GM18868 (cell line): ENCODE data around the gene RMND5A.
"Not testable (repeated sequence)": the region's sequence is repeated elsewhere in the genome, so short reads cannot be mapped to it uniquely, and the experiment has no call there.

Source experiments
- ATAC-seq: cut with Tn5 transposase; IDR thresholded peaks from one replicate; pipeline ENCODE4 v1.9.1; 2021; ENCODE audit warnings: mild to moderate bottlenecking, moderate library complexity; ENCODE audit not compliant: unreplicated experiment

RMND5A gene

DNA sequence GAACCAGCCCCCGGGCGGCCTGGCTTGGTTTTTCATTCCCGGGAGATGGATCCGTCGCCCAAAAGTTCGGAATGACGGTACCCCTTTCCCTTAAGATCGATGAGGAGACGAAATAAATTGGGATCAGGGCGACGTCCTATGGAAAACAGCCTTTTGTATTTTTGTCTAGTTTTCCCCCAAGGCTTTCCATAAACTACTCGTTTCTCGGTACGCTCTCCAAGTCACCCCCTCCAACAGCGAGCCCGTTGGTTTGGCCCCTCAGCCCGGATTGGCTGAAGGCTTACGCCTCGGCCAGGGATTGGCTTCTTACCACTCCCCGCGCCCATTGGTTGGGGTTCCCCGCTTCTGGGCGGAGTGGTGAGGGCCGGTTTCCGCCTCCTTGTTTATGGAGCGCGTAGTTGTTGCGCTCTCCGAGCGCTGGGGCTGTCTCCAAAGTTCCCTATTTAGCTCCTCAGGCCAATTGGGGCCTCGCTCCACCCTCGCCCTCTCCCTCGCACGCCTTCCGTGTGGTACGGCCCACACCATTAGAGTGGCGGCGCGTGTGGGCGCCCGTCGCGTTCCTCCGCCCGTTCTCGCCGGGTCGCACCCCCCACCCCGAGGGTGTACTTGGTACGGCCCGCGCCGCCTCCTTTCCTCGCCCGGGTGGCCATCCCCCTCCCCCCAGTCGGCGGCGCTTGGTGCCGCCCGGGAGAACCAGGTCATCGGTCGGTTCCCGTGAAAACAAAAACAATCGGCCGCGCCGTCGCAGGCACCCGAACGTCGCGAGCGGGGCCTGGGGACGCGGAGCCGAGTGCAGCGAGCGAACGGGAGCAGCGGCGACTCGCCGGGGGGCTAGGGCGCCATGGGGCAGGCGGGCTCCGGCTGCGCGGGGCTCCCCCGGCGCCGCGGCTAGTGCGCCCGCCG lies at the start of gene RMND5A:
TSS of gene RMND5A (plus strand) at position 655 of the 903 bp plus-strand sequence. CDS start 377 bp downstream, outside the sequence.
- ATAC-seq = peak; percentile 91

DNA sequence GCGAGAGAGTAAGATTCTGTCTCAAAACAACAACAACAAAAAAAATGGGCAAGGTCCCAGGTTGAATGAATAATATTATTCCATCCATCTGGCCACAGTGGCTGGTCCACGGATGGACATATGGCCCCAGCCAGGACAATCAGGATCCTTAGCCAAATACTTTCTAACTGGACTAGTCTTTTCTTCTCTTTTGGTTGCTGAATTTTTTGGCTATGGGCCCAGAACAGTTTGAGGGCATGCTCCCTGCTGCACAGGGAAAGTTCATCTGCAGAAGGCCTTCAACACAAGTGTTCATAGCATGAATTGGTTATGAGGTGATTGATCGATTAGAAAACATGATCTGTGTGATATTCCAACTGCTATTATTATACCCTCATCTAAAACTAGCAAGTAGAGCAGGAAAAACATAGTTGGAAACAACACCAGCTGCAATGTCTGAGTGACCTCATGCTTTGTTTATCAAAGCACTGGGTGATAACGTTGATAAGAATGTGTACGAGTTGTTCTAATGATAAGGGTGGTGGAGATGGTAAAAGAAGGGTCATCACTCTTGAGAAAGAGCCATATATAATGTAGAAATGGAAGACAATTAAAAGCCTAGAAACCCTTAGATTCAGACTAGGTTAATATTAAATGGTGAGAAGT lies 48.6 kb upstream of the RMND5A start:
- no peak for ATAC-seq

- no peak for ATAC-seq
Observed at GRCh38 chr2:86672027-86672545, 48.0 kb upstream of the RMND5A start.

GRCh38 chr2:86673011-86673410 lies 47.1 kb upstream of the RMND5A start:
- ATAC-seq = no peak

DNA sequence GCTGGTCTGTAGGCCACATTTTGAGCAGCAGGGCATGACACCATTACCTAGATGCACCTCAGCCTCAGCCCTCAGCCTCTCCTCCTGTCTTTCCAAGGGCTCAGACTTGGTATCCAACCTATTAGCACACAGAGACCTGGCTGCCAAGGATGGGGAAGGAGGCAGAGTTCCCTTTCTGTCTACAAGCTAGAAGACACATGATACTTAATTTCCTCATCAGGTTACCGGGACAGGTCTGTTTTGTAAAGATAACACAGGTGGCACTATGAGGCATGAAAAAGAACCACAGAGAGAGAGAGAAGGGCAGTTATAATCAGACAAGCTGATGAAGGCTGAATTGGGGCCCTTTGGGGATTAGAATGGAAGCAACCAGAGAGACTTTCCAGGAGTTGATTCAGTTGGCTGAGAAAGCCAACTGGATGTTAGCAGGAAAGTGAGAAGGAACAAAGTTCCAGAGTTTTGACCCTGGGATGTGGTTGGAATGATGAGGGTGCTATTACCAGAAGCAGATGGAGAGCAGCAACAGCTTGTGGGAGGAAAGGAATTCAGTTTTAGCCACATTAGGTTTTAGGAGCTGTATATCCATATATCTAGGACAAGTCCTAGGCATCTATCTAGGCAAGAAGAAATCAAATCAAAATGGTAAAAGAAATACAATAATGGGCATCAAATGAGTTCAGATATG lies 46.0 kb upstream of the RMND5A start:
- ATAC-seq = no peak

DNA sequence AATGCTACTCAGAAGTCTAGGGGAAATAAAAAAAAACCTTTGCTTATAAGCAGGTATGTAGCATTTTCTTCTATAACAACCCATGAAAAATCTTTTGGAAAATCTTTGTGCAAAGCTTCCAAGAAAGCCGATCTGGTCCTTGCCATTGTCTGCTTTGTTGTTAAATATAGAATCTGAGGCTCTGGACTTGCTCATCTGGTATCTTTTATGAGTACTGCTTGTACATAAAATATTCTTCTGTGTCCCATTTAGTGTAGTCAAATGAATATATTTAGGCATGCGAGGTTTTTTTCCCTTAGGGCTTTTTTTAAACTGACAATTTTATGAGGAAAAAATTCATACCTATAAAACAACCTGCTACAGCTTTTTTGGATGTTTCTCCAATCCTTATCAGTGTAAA lies 45.0 kb upstream of the RMND5A start:
- ATAC-seq = no peak

DNA sequence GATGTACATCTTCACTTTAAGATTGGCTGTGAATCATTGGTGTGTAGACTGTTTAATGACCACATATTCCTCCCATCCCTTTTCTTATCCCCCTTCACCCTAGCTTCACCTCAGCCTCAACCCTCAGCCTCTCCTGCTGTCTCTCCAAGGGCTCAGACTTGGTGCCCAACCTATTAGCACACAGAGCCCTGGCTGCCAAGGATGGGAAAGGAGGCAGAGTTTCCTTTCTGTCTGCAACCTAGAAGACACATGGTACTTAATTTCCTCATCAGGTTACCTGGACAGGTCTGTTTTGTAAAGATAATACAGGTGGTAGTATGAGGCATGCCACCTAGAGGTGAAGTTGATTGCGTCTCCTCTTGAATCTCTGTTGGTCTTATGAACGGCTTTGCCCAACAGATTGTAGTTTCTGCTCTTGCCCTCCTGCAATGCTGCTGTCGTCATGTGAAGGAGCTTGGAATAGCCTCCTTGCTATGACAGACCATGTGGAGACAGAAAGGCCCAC lies 44.5 kb upstream of the RMND5A start:
- no peak for ATAC-seq

- no peak for ATAC-seq
Observed at GRCh38 chr2:86677816-86678215, 42.3 kb upstream of the RMND5A start.

GRCh38 chr2:86679036-86679435 lies 41.1 kb upstream of the RMND5A start:
- ATAC-seq = no peak

DNA sequence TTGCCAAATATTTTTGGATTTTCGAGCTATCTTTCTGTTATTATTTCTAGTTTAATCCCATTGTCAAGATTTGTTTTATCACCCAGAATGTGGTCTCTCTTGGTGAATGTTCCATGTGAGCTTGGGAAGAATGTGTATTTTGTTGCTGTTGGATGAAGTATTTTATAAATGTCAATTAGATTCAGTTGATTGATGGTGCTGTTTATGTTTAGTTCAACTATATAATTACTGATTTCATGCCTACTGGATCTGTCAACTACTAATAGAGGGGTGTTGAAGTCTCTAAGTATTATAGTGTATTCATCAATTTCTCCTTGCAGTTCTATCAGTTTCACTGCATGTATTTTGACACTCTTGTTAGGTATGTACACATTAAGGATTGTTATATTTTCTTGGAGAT lies 34.7 kb upstream of the RMND5A start:
- no peak for ATAC-seq

- ATAC-seq = no peak
Observed at GRCh38 chr2:86686460-86686859, 33.6 kb upstream of the RMND5A start.

- no peak for ATAC-seq
Observed at GRCh38 chr2:86686905-86687304, 33.2 kb upstream of the RMND5A start.

DNA sequence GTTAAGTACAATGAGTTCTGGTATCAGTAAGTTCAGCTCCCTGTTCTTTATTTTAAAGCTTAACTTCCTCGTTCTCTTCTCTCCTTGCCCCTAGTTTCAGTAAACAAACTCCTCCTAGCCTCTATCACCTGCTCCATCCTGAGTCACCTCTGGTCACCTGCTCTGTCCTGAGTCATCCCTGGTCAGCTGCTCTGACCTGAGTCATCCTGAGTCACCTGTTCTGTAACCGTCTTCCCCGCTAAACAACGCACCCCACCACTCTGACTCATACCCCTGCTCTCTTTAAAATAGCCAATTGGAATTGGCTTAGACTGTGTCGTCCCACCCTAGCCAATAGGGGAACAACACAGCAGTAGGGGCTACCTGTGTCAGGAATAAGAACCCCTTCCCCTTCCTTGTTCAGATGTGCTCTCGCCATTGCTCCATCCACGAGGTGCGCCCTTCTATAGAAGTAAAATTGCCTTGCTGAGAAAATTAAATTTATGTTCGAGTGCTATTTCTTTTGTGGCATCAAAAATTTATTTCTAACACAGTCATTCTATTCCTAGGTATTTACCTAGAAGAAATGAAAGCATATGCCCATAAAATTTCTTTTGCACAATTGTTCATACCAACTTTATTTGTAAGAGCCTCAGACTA lies 24.9 kb upstream of the RMND5A start:
- no peak for ATAC-seq

DNA sequence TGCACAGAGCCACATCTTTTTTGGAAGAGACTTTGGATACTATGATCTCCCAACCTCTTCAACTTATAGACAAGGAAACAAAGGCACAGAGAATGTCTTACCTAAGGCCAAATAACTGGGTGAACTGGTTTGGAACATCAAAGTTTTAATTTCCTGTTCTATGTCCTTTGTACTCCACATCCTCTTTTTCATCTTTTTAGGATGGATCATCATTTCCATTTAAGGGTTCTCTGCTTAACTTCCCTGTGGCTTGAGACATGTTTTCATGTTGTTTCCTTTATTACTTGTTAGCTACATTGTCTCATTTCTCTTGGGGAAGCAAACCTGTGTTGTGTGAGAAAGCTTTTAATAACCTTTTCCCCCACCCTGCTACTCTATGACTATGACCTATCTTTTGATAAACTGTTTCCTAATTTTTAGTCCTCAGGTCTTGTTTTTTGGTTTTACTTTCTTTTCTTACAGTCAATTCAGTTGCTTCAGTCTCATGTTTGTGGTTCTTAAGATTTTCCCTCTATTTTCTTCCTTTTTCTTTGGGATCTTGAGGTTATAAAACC lies 22.5 kb upstream of the RMND5A start:
- ATAC-seq = no peak

DNA sequence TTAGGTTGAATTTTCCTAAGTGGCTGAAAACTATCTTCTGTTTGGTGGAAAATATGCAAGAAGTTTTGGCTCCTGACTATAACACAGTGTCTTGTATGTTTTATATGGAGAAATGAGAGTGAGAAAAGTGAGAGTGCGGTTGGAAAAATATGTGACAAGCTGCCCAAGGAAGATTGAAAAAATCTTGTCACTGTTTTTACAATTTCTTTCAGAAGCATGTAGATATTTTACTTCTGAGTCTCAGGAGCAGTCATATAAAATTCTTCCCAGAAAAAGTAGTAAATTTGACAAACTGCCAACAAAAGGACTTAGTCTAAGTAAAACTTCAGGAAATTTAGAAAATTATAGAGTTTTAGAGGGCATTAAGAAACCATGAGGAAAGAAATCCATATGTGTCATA lies 19.4 kb upstream of the RMND5A start:
- no peak for ATAC-seq

- no peak for ATAC-seq
Observed at GRCh38 chr2:86703704-86704361, 16.3 kb upstream of the RMND5A start.

- ATAC-seq = no peak
Observed at GRCh38 chr2:86704459-86704971, 15.6 kb upstream of the RMND5A start.

- no peak for ATAC-seq
Observed at GRCh38 chr2:86706220-86706619, 13.9 kb upstream of the RMND5A start.

DNA sequence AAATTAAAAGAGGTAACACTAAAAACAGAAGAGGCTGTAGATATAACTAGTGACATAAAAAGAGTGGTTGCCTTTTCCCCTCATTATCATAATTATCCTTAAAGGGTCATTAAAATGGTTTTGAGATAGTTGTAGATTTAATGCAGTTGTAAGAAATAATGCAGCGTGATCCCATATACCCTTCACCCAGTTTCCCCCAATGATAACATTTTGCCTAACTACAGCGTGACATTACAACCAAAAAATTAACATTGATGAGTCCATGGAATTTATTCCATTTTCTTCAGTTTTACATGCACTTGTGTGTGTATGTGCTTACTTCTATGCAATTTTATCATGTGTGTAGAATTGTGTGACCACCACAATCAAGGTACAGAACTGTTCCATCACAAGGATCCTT lies 13.2 kb upstream of the RMND5A start:
- no peak for ATAC-seq

- ATAC-seq = not testable (repeated sequence)
Observed at GRCh38 chr2:86708126-86708525, 12.0 kb upstream of the RMND5A start.
